Transverse colon (tissue), 3 donors: ENCODE results near the gene SFRP2.

Source experiments
- EP300 ChIP-seq: sonication (generic); formaldehyde crosslinking; IDR thresholded peaks from one replicate; pipeline ENCODE4 v1.6.1; 2017; ENCODE audit warnings: antibody characterized with exemption, low read depth
- POLR2A ChIP-seq: fragments of 450-650 bp; IDR thresholded peaks from one replicate; pipeline ENCODE4 v1.6.1; 2016; ENCODE audit warnings: antibody characterized with exemption, mild to moderate bottlenecking, moderate library complexity
- TF ChIP-seq, protein P1 (sequence below), 5 experiments: fragments of 200-600 bp in 3 of 5; fragments of 450-650 bp in 2 of 5; sonication (generic) in 3 of 5; IDR thresholded peaks; 1 replicate in 2 of 5; 2 replicates in 3 of 5; pipeline ENCODE4 v1.5.1; 2016 to 2017; ENCODE audit warnings: antibody characterized with exemption in 5 of 5, inconsistent platforms in 3 of 5, mild to moderate bottlenecking in 2 of 5, moderate library complexity in 1 of 5

DNA sequence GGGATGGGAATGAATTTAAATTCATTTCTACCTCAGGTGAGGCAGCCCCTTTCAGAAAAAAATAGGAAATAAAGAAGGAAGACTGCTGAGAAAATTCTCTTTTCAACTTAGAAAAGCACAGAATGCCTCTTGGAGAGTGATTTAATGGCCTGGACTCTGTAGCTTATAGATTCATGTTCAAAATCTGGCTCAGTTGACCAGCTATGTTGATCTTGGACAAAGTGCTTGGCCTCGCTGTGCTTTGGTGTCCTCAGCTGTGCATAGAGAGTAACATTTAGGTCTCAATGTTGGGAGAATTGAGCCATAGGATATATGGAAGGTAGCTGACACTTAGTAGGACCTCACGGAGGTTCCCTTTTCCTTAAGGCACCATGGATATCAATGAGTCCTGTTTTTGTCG, 49.7 kb upstream of the SFRP2 start:
- TF ChIP-seq POLR2A, result no peak
- TF ChIP-seq, protein P1, sequence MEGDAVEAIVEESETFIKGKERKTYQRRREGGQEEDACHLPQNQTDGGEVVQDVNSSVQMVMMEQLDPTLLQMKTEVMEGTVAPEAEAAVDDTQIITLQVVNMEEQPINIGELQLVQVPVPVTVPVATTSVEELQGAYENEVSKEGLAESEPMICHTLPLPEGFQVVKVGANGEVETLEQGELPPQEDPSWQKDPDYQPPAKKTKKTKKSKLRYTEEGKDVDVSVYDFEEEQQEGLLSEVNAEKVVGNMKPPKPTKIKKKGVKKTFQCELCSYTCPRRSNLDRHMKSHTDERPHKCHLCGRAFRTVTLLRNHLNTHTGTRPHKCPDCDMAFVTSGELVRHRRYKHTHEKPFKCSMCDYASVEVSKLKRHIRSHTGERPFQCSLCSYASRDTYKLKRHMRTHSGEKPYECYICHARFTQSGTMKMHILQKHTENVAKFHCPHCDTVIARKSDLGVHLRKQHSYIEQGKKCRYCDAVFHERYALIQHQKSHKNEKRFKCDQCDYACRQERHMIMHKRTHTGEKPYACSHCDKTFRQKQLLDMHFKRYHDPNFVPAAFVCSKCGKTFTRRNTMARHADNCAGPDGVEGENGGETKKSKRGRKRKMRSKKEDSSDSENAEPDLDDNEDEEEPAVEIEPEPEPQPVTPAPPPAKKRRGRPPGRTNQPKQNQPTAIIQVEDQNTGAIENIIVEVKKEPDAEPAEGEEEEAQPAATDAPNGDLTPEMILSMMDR (IDR thresholded peaks at IDR 0.05), result no peak
- no peak for TF ChIP-seq EP300
